Hematopoietic multipotent progenitor cell treated with erythropoietin and hydrocortisone succinate and interleukin-3 and kit ligand, for 8 days (in vitro differentiated cells): ENCODE results near the gene AURKB.
A peak's percentile ranks its signal among the peaks of the same experiment; 100 is the strongest.

Source experiments
- DNase-seq: peaks from one replicate; pipeline ENCODE4 v3.0.0-alpha.2; 2015

Gene AURKB

GRCh38 chr17:8160741-8161221 lies 49.6 kb downstream of the AURKB start:
- DNase-seq: no peak

- DNase-seq: no peak
These were observed 50.2 kb downstream of the AURKB start for GRCh38 chr17:8160224-8160577.

GRCh38 chr17:8159459-8160223 lies 50.7 kb downstream of the AURKB start:
- DNase-seq: no peak

GRCh38 chr17:8159032-8159400 lies 51.4 kb downstream of the AURKB start:
- DNase-seq: no peak

GRCh38 chr17:8158267-8159031 lies 51.9 kb downstream of the AURKB start:
- DNase-seq: peak; percentile 91

GRCh38 chr17:8156246-8156992 lies 54.0 kb downstream of the AURKB start:
- peak; percentile 100 for DNase-seq

- no peak for DNase-seq
These were observed 54.5 kb downstream of the AURKB start for GRCh38 chr17:8155996-8156245.

GRCh38 chr17:8155231-8155995 lies 55.0 kb downstream of the AURKB start:
- peak; percentile 40 for DNase-seq
